HG03097 (cell line): ENCODE measurements around the gene NEK6.

Experiments
- ATAC-seq: cut with Tn5 transposase; IDR thresholded peaks from one replicate; pipeline ENCODE4 v1.9.1; 2021; ENCODE audit not compliant: unreplicated experiment, low FRiP score

Gene NEK6

GRCh38 chr9:124364141-124364540, 106.4 kb downstream of the NEK6 start:
- ATAC-seq = no peak

GRCh38 chr9:124365036-124365435, 107.3 kb downstream of the NEK6 start:
- ATAC-seq = no peak

DNA sequence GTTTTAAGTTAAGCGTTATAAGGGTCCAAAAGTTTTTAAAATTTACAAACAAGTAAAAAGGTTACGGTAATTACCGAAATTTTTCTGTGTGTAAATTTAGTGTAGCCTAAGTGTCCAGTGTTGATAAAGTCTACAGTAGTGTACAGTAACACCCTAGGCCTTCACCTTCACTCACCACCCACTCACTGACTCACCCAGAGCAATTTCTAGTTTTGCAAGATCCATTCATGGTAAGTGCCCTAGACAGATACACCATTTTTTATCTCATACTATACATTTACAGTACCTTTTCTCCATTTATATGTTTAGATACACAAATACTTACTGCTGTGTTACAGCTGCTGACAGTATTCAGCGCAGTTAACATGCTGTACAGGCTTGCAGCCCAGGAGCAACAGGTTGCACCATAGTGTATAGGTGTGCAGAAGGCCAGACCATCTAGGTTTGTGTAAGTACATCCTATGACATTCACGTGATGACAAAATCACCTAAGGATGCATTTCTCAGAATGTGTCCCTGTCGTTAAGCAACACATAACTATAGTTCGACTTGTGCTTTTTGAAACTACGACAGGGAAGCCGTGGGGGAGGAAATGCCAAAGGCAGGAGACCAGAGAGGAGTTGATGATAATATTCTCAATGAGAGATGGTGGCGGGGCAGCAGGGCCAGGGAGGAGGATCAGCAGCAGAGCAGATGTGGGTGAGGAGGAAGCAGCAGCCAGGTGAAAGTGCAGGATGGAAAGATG, 108.9 kb downstream of the NEK6 start:
- ATAC-seq = no peak

- no peak for ATAC-seq
These were observed 110.9 kb downstream of the NEK6 start for GRCh38 chr9:124368692-124369091.

DNA sequence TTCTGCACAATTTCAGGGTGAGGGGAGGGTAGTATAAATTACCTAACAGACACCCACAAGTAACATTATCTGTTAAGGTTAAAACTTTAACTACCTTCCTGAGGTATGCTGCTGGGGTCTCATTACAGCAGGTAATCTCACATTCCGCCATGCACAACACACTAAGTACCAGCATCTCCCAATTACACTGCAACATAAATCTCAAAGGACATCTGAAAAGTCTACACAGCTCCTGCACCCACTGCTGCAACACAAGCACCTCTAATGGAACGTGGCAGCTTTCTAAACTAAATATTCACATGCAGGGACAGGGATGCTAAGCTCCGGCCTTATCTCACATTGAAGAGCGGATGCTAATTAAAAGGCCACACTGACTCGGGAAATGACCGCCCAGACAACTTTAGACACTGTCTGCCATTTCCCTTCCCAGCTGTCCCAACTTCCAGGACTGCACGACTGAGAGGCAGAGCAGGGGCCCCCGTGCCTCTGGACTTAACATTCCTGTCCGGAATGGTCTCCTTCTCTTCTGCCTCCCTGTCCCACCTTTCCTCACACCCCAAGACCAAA, 111.6 kb downstream of the NEK6 start:
- ATAC-seq = no peak

GRCh38 chr9:124370896-124371582, 113.3 kb downstream of the NEK6 start:
- ATAC-seq = no peak

GRCh38 chr9:124372038-124372437, 114.3 kb downstream of the NEK6 start:
- no peak for ATAC-seq

DNA sequence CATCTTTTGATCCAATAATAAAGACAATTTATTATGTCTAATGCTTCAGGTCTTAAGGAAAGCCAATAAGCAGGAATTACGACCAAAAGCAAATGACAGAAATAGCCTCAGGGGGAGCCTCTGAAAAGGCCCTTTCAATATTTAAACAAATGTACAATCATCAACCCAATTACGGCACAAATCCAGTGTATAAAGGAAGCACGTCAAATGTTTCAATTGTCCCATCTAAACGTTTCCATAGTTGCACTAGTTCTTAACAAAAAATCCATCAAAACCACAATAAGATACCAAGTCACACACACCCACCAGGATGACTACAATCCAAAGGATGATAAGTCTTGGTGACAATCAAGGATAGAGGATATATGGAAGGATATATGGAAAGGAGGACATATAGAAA, 115.6 kb downstream of the NEK6 start:
- ATAC-seq = no peak

- no peak for ATAC-seq
These were observed 116.1 kb downstream of the NEK6 start for GRCh38 chr9:124373851-124374250.

DNA sequence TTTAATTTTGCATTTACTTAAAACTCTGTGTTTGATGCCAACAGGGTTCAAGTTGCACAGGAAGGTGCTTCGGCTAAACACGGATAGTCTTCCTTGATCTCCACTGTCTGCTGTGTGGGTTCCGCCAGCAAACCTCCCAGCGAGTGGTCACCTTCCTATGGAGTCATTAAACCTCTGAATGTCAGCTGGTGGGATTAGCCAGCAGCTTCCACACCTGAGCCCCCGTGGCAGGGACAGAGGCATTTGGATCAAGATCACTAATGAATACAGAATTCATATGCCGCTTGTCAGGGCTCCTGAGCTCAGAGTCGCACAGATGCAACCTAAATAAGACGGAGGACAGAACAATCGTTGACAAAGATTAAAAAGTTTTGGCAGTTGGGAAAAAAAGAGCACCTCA, 118.0 kb downstream of the NEK6 start:
- no peak for ATAC-seq

DNA sequence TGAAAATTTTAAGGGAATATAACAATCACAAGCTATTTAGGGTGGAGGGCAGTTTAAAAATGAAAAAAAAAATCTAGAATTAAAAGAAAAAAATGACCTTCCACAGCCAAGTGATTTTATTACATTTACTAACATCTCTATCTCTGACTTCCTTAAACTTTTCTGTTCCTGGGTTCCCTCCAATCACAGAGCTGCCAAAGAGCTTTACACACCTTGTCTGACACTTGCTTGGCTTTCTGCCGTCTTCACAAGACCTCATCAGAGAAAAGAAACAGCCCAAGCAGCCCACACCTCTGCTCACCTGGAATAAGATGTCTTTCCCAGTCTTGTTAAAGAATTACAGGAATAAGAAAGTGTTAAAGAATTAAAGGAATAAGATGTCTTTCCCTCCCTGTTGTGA, 118.6 kb downstream of the NEK6 start:
- ATAC-seq = no peak

DNA sequence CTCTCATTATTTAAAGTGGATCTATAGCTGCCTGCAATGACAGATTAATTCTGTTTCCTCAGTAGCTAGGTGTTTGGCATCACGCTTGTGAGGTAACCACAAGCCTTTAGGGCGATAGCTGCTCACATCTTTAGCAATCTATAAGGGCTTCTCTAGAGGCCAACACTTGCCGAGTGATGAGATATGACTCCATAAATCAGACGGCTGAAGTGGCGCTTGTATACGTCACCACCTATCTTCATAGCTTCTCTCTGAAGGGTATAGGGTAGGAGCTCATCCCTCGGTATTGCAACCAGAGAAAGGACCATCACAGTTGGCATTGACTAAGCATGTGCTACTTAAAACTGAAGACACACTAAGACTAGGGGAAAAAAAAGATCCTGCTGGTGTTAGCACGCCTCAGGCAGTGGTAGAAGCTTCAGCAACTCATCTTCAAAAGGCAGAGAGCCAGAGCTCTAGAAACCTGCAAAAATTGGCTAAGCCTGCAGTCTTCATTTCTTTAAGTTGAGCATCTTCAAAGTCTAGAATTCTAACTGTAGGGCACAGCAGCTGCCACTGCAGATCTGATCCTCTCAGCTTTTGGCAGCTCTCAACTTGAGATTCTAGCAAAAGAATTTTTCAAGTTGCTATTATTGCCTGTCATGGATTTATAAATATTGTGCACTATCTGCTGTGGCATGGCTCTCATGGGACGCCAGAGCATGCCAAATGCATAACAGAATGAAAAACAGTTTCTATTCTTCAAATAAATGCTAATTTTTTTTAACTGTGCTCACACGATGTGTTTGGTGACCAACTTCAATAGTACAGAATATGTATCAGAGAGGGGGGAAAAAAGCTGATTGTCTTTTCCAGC, 120.0 kb downstream of the NEK6 start:
- ATAC-seq = no peak

GRCh38 chr9:124381170-124381945, 123.6 kb downstream of the NEK6 start:
- ATAC-seq = no peak

GRCh38 chr9:124384210-124384609, 126.5 kb downstream of the NEK6 start:
- no peak for ATAC-seq

GRCh38 chr9:124384846-124385245, 127.1 kb downstream of the NEK6 start:
- no peak for ATAC-seq

- ATAC-seq = no peak
These were observed 127.9 kb downstream of the NEK6 start for GRCh38 chr9:124385623-124386022.

DNA sequence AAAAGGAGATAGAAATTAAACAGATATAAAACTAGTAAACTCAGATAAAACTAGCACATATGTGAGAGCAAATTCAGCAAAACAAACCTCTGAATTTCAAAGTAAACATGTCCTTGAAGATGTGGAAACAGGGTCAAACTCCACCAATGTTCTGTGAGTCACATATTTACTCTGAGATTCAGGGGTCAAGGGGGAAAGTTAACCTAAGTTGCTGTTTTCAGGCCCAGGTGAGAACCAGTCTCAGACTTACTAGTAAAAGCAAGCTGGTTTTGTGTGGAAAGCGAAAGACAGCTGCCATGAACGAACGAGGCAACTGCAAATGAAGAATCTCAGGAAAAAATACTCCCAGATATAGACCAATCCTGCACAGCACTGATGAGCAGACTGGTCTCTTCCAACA, 128.5 kb downstream of the NEK6 start:
- no peak for ATAC-seq

- ATAC-seq = no peak
These were observed 130.7 kb downstream of the NEK6 start for GRCh38 chr9:124388275-124389048.

GRCh38 chr9:124389146-124389939, 131.6 kb downstream of the NEK6 start:
- no peak for ATAC-seq
